K562 (cell line): ENCODE data around the gene CARMIL1. TPM values are rescaled to one million over a fixed set of nuclear protein-coding genes. Genes with fewer than 3 reads are reported as not detected.

ENCODE experiments used
- ATAC-seq: fragments of 200-7000 bp; cut with Tn5 transposase; 3 replicates; pipeline ENCODE4 v1.9.1; 2020; ENCODE audit warnings: moderate library complexity
- BruUV-seq: library from RNA; stranded (reverse); fragments of 400-500 nt; replicated peaks from 2 replicates; lab custom pipeline; 2021; lab: Mats Ljungman, UMichigan
- CTCF ChIA-PET: fragments of 300-600 bp; formaldehyde crosslinking; extraction: SDS; loops from one replicate; lab custom pipeline; 2021; ENCODE audit warnings: low intra/inter-chr PET ratio; lab: Yijun Ruan, JAX
- POLR2A ChIA-PET: fragments of 300-600, 350-650 bp; sonication (Branson Sonifier 250); formaldehyde crosslinking; extraction: SDS; loops from one replicate; lab custom pipeline; 2021; ENCODE audit warnings: antibody characterized with exemption, inconsistent platforms; lab: Yijun Ruan, JAX
- DNase-seq, 4 experiments: peaks; one replicate each; pipeline versions ENCODE4 v3.0.0 to v3.0.0-alpha.2; 2011 to 2018; ENCODE audit warnings: low spot score in 3 of 4, mixed read lengths in 3 of 4; ENCODE audit errors: extremely low read depth in 1 of 4
- FAIRE-seq: peaks from 2 replicates; lab custom pipeline; 2011; peaks lifted over from hg19 to GRCh38; lab: Jason Lieb, UNC
- H2AFZ ChIP-seq: 2 replicates; pipeline ENCODE4 v1.6.0; 2011; ENCODE audit warnings: low read depth, low read length, control low read depth, inconsistent platforms
- H3K27ac ChIP-seq: fragments of 200-600 bp; 3 replicates; pipeline ENCODE4 v1.8.0; 2011; ENCODE audit warnings: low read depth, mild to moderate bottlenecking, control low read depth, inconsistent platforms, low read length, moderate library complexity, mixed read lengths; ENCODE audit errors: extremely low read depth
- H3K27me3 ChIP-seq, 2 experiments: fragments of 300-600 bp in 1 of 2; 2 replicates in 1 of 2; 3 replicates in 1 of 2; pipeline versions ENCODE4 v1.6.0 to v1.8.0; 2011; ENCODE audit warnings: inconsistent platforms in 2 of 2, low read length in 2 of 2, mild to moderate bottlenecking in 1 of 2, mixed read lengths in 1 of 2, moderate library complexity in 1 of 2; ENCODE audit not compliant: control insufficient read depth in 2 of 2, insufficient read depth in 2 of 2
- H3K36me3 ChIP-seq: fragments of 300-600 bp; 3 replicates; pipeline ENCODE4 v1.8.0; 2011; ENCODE audit warnings: mild to moderate bottlenecking, low read length, inconsistent platforms; ENCODE audit not compliant: control insufficient read depth, insufficient read depth
- H3K4me1 ChIP-seq, 2 experiments: fragments of 200-600 bp in 1 of 2; replicated peaks in 1 of 2; 2 replicates in 1 of 2; 3 replicates in 1 of 2; pipeline versions ENCODE4 v1.5.1 to v1.8.0; 2011; ENCODE audit warnings: inconsistent platforms in 2 of 2, low read length in 2 of 2, mild to moderate bottlenecking in 1 of 2, mixed read lengths in 1 of 2, moderate library complexity in 1 of 2; ENCODE audit not compliant: control insufficient read depth in 2 of 2, insufficient read depth in 2 of 2
- H3K4me2 ChIP-seq: 2 replicates; pipeline ENCODE4 v1.6.1; 2011; ENCODE audit warnings: low read length, control low read depth, inconsistent platforms, mixed read lengths; ENCODE audit not compliant: insufficient read depth
- H3K4me3 ChIP-seq: fragments of 200-600 bp; sonication (generic), shearing (Covaris generic); 2 replicates; pipeline ENCODE4 v1.5.1; 2016; ENCODE audit warnings: control low read depth, inconsistent platforms
- H3K79me2 ChIP-seq: fragments of 200-600 bp; 3 replicates; pipeline ENCODE4 v1.8.0; 2011; ENCODE audit warnings: low read length, inconsistent platforms; ENCODE audit not compliant: control insufficient read depth, insufficient read depth
- H3K9ac ChIP-seq, 2 experiments: 2 replicates each; pipeline versions ENCODE4 v1.6.0 to v1.6.1; 2011; ENCODE audit warnings: low read depth in 2 of 2, low read length in 2 of 2, control low read depth in 1 of 2, inconsistent platforms in 1 of 2, mild to moderate bottlenecking in 1 of 2, mixed read lengths in 1 of 2; ENCODE audit not compliant: insufficient read depth in 1 of 2
- H3K9me1 ChIP-seq: one replicate; pipeline ENCODE4 v1.6.0; 2011; ENCODE audit warnings: inconsistent platforms, mild to moderate bottlenecking, low read length, moderate library complexity; ENCODE audit not compliant: control insufficient read depth, insufficient read depth
- H3K9me3 ChIP-seq: replicated peaks from 2 replicates; pipeline ENCODE4 v1.5.1; 2011; ENCODE audit warnings: low read depth, low read length, inconsistent platforms; ENCODE audit not compliant: control insufficient read depth, insufficient read depth
- H4K20me1 ChIP-seq: replicated peaks from 2 replicates; pipeline ENCODE4 v1.6.1; 2011; ENCODE audit warnings: low read length, inconsistent platforms, mixed read lengths; ENCODE audit not compliant: control insufficient read depth, insufficient read depth
- E4F1 ChIP-seq: fragments of 250-450 bp; sonication (Bioruptor Pico); IDR thresholded peaks from 2 replicates; pipeline ENCODE4 v1.5.0; 2021; ENCODE audit warnings: mild to moderate bottlenecking, borderline replicate concordance
- EZH2 ChIP-seq: IDR thresholded peaks from 2 replicates; pipeline ENCODE4 v1.6.1; 2012; ENCODE audit warnings: low read depth, mild to moderate bottlenecking, inconsistent platforms, low read length, borderline replicate concordance
- HCFC1 ChIP-seq: IDR thresholded peaks from 2 replicates; pipeline ENCODE4 v1.6.1; 2012; ENCODE audit warnings: low read depth, low read length, improper control_type of control experiment
- MECOM ChIP-seq: fragments of 250-450 bp; sonication (Bioruptor Pico); IDR thresholded peaks from 2 replicates; pipeline ENCODE4 v1.8.0; 2022; ENCODE audit warnings: inconsistent platforms
- MTF1 ChIP-seq: fragments of 250-450 bp; sonication (Bioruptor Pico); IDR thresholded peaks from 2 replicates; pipeline ENCODE4 v1.9.0; 2021; ENCODE audit warnings: moderate library complexity, mild to moderate bottlenecking, inconsistent platforms, borderline replicate concordance
- MYC ChIP-seq, 2 experiments: fragments of 250-450 bp in 1 of 2; sonication (Bioruptor Pico) in 1 of 2; IDR thresholded peaks; 2 replicates each; pipeline versions ENCODE4 v1.5.1 to v1.6.1; 2012 to 2021; ENCODE audit warnings: low read depth in 2 of 2, borderline replicate concordance in 1 of 2, improper control_type of control experiment in 1 of 2, low read length in 1 of 2, mild to moderate bottlenecking in 1 of 2, moderate library complexity in 1 of 2
- PHF8 ChIP-seq: fragments of 200-600 bp; sonication (generic); IDR thresholded peaks from 2 replicates; pipeline ENCODE4 v1.6.1; 2012; ENCODE audit warnings: mixed run types, mild to moderate bottlenecking, inconsistent platforms, low read length, moderate library complexity, borderline replicate concordance
- POLR3A ChIP-seq: IDR thresholded peaks from 2 replicates; pipeline ENCODE4 v1.6.1; 2011; ENCODE audit warnings: borderline replicate concordance, mild to moderate bottlenecking, moderate library complexity; ENCODE audit not compliant: insufficient read length, insufficient read depth; ENCODE audit errors: extremely low read depth
- RAD51 ChIP-seq: fragments of 450-650 bp; IDR thresholded peaks from 2 replicates; pipeline ENCODE4 v1.7.1; 2016; ENCODE audit warnings: low read depth, mild to moderate bottlenecking, borderline replicate concordance
- RFX1 ChIP-seq: fragments of 450-650 bp; IDR thresholded peaks from 2 replicates; pipeline ENCODE4 v1.6.1; 2016; ENCODE audit warnings: mild to moderate bottlenecking, moderate library complexity
- SRSF1 ChIP-seq: fragments of 200-400 bp; formaldehyde crosslinking; IDR thresholded peaks from 2 replicates; pipeline ENCODE4 v1.6.1; 2017; ENCODE audit warnings: mild to moderate bottlenecking, low read depth, low read length, moderate library complexity
- UBTF ChIP-seq, 2 experiments: IDR thresholded peaks; 2 replicates each; pipeline ENCODE4 v1.6.1; 2012; ENCODE audit warnings: improper control_type of control experiment in 2 of 2, low read depth in 2 of 2, low read length in 2 of 2, borderline replicate concordance in 1 of 2
- ZFPM2 ChIP-seq: fragments of 250-450 bp; sonication (Bioruptor Pico); IDR thresholded peaks from 2 replicates; pipeline ENCODE4 v1.5.1; 2022; ENCODE audit warnings: mild to moderate bottlenecking
- ZNF212 ChIP-seq: fragments of 450-650 bp; formaldehyde crosslinking; IDR thresholded peaks from 2 replicates; pipeline ENCODE4 v1.4.0; 2020; ENCODE audit warnings: mild to moderate bottlenecking
- WGBS: fragments of 100-300 bp; shearing (Covaris generic); methylation state at CpG from one replicate; pipeline ENCODE4 v1.1.6; 2016; ENCODE audit warnings: low coverage, mixed read lengths; ENCODE audit not compliant: insufficient coverage; ENCODE audit errors: missing lambda C conversion rate; 5-methylcytosine and 5-hydroxymethylcytosine counted together
- in situ Hi-C: fragments of 300-500 bp; cut with MboI; formaldehyde crosslinking; loops from 4 replicates; pipeline ENCODE4 v1.15.0; 2018; ENCODE audit warnings: inconsistent platforms, mixed read lengths
- intact Hi-C: fragments of 100-400 bp; cut with micrococcal nuclease; formaldehyde crosslinking; loops from 2 replicates; pipeline ENCODE4 v1.14.2; 2022
- polyA plus RNA-seq, 8 experiments: library from polyadenylated mRNA; depleted of rRNA in 4 of 8; stranded (reverse) in 5 of 8; unstranded in 3 of 8; fragments of >200 nt; fragmentation: Nextera tagmentation in 2 of 8; fragmentation: Illumina TruSeq in 1 of 8; extraction: Ambion mirVana in 2 of 8; extraction: Trizol in 1 of 8; gene quantifications; 2 replicates each; pipeline versions ENCODE4 v1.2.1 to v1.2.3, GENCODE V29; 2011 to 2014; ENCODE audit warnings: inconsistent platforms in 1 of 8, missing spikeins in 1 of 8
- total RNA-seq, 7 experiments: library from RNA; depleted of rRNA in 6 of 7; stranded (reverse); fragments of >200 nt in 6 of 7; fragmentation: Illumina TruSeq in 2 of 7; extraction: Trizol in 2 of 7; gene quantifications; 2 replicates each; pipeline versions ENCODE4 v1.2.1 to v1.2.3, GENCODE V29; 2011 to 2021; ENCODE audit warnings: low replicate concordance in 1 of 7
- TF ChIP-seq, protein P1 (sequence below): sonication (generic); IDR thresholded peaks from 2 replicates; pipeline ENCODE4 v1.6.1; 2016

Gene CARMIL1
- total and polyA plus RNA-seq, 9 of the 15 experiments (the other 6 are each of a cell fraction or from before 2014, with no cell fraction given), result 0.04 to 0.32 (median 0.10) TPM; not detected in 1

GRCh38 chr6:25417046-25417605, 138.0 kb downstream of the CARMIL1 start (continued):
- TF ChIP-seq UBTF (IDR thresholded peaks at IDR 0.05; ENCODE audit: borderline replicate concordance in 1 of 2, low read depth in 2 of 2, low read length in 2 of 2) (no peak), MTF1 (CRISPR knock-in tag) (no peak), PHF8 (no peak), SRSF1 (no peak)

- H3K79me2 ChIP-seq, result no peaks in the 10 kb centered on the region
- no peak for ATAC-seq
- BruUV-seq, result no TSS peak
- H3K9ac ChIP-seq, result no peak overlapping the region
- H4K20me1 ChIP-seq, result no peaks in the 10 kb centered on the region
- no peaks in the 10 kb centered on the region for H3K27me3 ChIP-seq
- no peaks in the 10 kb centered on the region for H3K4me1 ChIP-seq
- no peaks in the 10 kb centered on the region for H3K9me3 ChIP-seq
- CTCF ChIA-PET, result no interaction called here
- no peak overlapping the region for H3K4me2 ChIP-seq
- no peak for DNase-seq
- POLR2A ChIA-PET, result no interaction called here
- intact Hi-C loops, result no loop called here
- WGBS, result 0% methylated on average over 5 of the region's 5 CpGs
- H3K9me1 ChIP-seq, result no peaks in the 10 kb centered on the region
- no peaks in the 10 kb centered on the region for H3K36me3 ChIP-seq
- H2AFZ ChIP-seq, result no peak overlapping the region
- FAIRE-seq, result no peak
- no peak overlapping the region for H3K4me3 ChIP-seq
- H3K27ac ChIP-seq, result no peak overlapping the region
- in situ Hi-C loops, result no loop called here
- TF ChIP-seq, protein P1, sequence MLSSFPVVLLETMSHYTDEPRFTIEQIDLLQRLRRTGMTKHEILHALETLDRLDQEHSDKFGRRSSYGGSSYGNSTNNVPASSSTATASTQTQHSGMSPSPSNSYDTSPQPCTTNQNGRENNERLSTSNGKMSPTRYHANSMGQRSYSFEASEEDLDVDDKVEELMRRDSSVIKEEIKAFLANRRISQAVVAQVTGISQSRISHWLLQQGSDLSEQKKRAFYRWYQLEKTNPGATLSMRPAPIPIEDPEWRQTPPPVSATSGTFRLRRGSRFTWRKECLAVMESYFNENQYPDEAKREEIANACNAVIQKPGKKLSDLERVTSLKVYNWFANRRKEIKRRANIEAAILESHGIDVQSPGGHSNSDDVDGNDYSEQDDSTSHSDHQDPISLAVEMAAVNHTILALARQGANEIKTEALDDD, result no peak
- TF ChIP-seq MECOM (CRISPR knock-in tag) (no peak), HCFC1 (no peak), ZNF212 (CRISPR knock-in tag) (no peak), RAD51 (no peak), ZFPM2 (CRISPR knock-in tag) (no peak), E4F1 (CRISPR knock-in tag) (no peak), RFX1 (no peak), EZH2 (no peak), POLR3A (no peak), MYC (IDR thresholded peaks at IDR 0.05; ENCODE audit: low read depth, low read length) (no peak), MYC (CRISPR knock-in tag; IDR thresholded peaks at IDR 0.05; ENCODE audit: borderline replicate concordance, low read depth) (no peak)
Measured at GRCh38 chr6:25418454-25419052, 139.4 kb downstream of the CARMIL1 start.
